ENCODE measurements around the gene IL17REL.

GRCh38 chr22:49995041-49995360, 17.6 kb downstream of the IL17REL start:
- TF ChIP-seq CDX4 (CRISPR knock-in tag; IDR thresholded peaks at IDR 0.05; ENCODE audit: borderline replicate concordance): no peak
- TF ChIP-seq OVOL2 (CRISPR knock-in tag; IDR thresholded peaks at IDR 0.05; ENCODE audit: borderline replicate concordance): no peak
- TF ChIP-seq MAX (CRISPR knock-in tag; IDR thresholded peaks at IDR 0.05): no peak
- no peak for TF ChIP-seq CTCF (IDR thresholded peaks at IDR 0.05)
- no peak for TF ChIP-seq NR1H2 (CRISPR knock-in tag; IDR thresholded peaks at IDR 0.05)
- no peak for TF ChIP-seq ZNF121 (CRISPR knock-in tag; IDR thresholded peaks at IDR 0.05)
- no peak for TF ChIP-seq JUN (CRISPR knock-in tag; IDR thresholded peaks at IDR 0.05)
- no peak for TF ChIP-seq USF2 (CRISPR knock-in tag; IDR thresholded peaks at IDR 0.05)
- TF ChIP-seq ZNF263 (CRISPR knock-in tag; IDR thresholded peaks at IDR 0.05; ENCODE audit: low read depth): no peak

Measured in WTC11 (cell line).